Measurements from ENCODE around the gene NEB. TPM values are rescaled to one million over a fixed set of nuclear protein-coding genes. Genes with fewer than 3 reads are reported as not detected.

NEB gene
- total RNA-seq, 1 experiment from 2014 or later, result 0.14 TPM

DNA sequence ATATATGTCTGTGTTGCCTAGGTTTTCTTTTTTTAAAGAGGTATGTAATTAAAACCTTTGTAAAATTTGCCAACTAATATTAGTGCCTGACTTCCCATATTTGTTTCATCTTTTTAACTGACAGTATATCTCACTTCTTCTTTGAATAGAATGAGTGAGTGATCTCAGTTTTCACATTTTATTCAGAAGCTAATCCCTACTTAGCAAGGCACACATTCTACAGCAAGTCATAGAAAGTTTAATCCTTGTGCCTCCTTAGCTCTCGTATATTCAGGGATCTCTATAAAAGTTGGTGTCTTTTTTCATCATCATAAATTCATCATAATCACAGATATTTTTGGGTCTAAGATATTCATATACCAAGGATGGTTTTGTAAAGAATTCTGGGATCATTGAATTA is 258.0 kb downstream of the NEB start:
- Histone ChIP-seq H3K27me3 (ENCODE audit: control insufficient read depth, insufficient read depth, low read length) (no peaks in the 10 kb centered on the region), H3K36me3 (replicated peaks; ENCODE audit: control insufficient read depth, insufficient read depth, low read length) (peaks cover 10% of the 10 kb centered on the region), H3K4me3 (ENCODE audit: insufficient read depth, low read depth, low read length) (no peak overlapping the region)
- no peak for DNase-seq

DNA sequence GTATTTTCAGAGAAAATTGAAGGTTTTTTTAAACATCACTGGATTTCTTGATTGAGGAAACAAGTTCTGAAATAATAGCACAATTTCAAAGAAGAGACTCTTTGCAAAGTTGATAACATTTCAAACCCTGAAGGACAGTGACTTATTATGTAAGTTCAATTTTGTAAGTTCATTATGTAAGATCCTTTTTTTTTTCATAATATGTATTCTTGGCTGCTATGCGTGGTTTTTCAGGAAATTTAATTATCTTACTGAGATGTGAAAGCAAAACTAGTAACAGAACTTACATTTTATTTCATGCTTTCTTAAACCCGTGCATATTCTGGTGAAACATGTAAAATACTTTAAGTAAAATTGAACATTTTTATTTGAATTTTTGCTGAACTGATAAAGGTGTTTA is 259.2 kb downstream of the NEB start:
- no peak for DNase-seq
- H3K27me3 ChIP-seq (ENCODE audit: control insufficient read depth, insufficient read depth, low read length), result no peaks in the 10 kb centered on the region
- peaks cover 15% of the 10 kb centered on the region for H3K36me3 ChIP-seq (replicated peaks; ENCODE audit: control insufficient read depth, insufficient read depth, low read length)
- no peak overlapping the region for H3K4me3 ChIP-seq (ENCODE audit: insufficient read depth, low read depth, low read length)

DNA sequence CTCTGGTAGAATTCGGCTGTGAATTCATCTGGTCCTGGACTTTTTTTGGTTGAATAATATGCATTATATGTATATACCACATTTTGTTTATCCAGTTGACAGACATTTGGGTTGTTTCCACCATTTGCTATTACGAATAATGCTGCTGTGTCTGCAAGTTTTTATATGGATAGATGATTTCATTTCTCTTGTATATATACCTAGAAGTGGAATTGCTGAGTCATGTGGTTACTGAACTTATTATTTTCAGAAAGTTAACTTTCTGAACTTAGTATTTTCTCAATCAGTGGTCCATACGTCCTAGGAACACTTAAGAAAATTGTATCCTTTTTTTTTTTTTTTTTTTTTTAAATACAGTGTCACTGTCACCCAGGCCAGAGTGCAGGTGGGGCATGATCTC is 261.3 kb downstream of the NEB start:
- no peak overlapping the region for H3K4me3 ChIP-seq (ENCODE audit: insufficient read depth, low read depth, low read length)
- no peaks in the 10 kb centered on the region for H3K27me3 ChIP-seq (ENCODE audit: control insufficient read depth, insufficient read depth, low read length)
- no peak for DNase-seq
- H3K36me3 ChIP-seq (replicated peaks; ENCODE audit: control insufficient read depth, insufficient read depth, low read length), result peaks cover 30% of the 10 kb centered on the region

DNA sequence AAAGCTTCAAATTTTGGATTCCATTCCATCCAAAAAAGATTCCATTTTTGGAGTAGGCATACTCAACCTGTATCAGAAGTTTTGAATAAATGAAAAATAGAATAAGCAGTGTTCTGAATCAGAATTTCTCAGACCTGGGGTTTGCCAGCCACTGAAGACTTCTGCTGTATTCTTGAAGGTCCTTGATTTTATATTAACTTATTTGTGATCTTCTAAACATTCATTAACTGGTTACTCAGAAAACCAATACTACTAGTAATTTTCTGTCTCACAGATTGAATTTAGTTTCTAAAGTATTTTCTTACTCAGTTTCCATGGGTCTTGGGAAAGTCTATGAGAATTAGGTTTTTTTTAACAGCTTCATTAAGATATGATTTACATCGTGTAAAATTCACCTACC is 263.7 kb downstream of the NEB start:
- Histone ChIP-seq H3K27me3 (ENCODE audit: control insufficient read depth, insufficient read depth, low read length) (no peaks in the 10 kb centered on the region), H3K36me3 (replicated peaks; ENCODE audit: control insufficient read depth, insufficient read depth, low read length) (peaks cover 39% of the 10 kb centered on the region), H3K4me3 (ENCODE audit: insufficient read depth, low read depth, low read length) (no peak overlapping the region)
- no peak for DNase-seq

DNA sequence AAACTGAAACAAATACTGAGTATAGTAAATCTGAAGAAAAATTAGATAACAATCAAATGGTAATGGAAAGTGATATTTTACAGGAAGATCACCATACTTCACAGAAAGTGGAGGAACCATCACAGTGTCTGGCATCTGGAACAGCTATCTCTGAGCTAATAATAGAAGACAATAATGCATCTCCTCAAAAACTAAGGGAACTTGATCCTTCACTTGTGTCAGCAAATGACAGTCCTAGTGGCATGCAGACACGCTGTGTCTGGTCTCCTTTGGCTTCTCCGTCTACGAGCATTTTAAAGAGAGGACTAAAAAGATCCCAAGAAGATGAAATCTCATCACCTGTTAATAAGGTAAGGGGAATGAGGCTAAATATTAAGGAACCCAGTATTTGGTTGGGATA is 268.5 kb downstream of the NEB start:
- peaks cover 36% of the 10 kb centered on the region for H3K36me3 ChIP-seq (replicated peaks; ENCODE audit: control insufficient read depth, insufficient read depth, low read length)
- H3K27me3 ChIP-seq (ENCODE audit: control insufficient read depth, insufficient read depth, low read length), result no peaks in the 10 kb centered on the region
- DNase-seq, result no peak
- no peak overlapping the region for H3K4me3 ChIP-seq (ENCODE audit: insufficient read depth, low read depth, low read length)

DNA sequence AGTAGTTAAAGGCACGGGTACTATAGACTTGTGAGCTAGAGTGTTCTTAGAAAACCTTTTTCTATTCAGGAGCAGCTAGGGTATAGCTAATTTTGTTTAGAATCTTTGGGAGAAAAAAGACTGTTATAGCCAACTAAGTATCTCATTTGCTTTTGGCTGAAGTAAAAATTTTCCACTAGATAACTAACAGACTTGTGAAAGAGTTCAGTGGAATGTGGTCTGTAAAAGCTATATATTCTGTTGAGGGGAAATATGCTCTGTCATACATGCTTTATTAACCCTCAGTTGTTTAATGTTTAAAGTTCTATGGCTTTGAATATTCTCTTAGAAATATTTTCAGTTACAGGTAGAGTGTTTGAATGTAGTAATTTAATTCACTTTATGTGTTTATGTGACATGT is 274.9 kb downstream of the NEB start:
- peaks cover 25% of the 10 kb centered on the region for H3K36me3 ChIP-seq (replicated peaks; ENCODE audit: control insufficient read depth, insufficient read depth, low read length)
- no peak overlapping the region for H3K4me3 ChIP-seq (ENCODE audit: insufficient read depth, low read depth, low read length)
- H3K27me3 ChIP-seq (ENCODE audit: control insufficient read depth, insufficient read depth, low read length), result no peaks in the 10 kb centered on the region
- DNase-seq, result no peak

DNA sequence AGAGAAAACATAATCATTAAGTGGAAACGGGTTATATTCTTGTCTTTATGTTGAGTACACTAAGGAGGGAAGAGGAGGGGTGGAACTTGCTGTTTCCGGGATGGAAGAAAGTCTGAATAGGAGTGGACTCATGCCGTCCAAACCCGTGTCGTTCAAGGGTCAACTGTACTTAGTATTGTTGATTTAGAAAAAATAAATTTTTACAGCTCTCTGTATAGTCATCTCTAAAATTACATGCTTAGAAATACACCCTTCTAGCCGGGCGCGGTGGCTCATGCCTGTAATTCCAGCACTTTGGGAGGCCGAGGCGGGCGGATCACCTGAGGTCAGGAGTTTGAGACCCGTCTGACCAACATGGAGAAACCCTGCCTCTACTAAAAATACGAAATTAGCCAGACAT is 295.1 kb downstream of the NEB start:
- H3K27me3 ChIP-seq (ENCODE audit: control insufficient read depth, insufficient read depth, low read length), result no peaks in the 10 kb centered on the region
- peaks cover 31% of the 10 kb centered on the region for H3K36me3 ChIP-seq (replicated peaks; ENCODE audit: control insufficient read depth, insufficient read depth, low read length)
- H3K4me3 ChIP-seq (ENCODE audit: insufficient read depth, low read depth, low read length), result no peak overlapping the region
- no peak for DNase-seq

DNA sequence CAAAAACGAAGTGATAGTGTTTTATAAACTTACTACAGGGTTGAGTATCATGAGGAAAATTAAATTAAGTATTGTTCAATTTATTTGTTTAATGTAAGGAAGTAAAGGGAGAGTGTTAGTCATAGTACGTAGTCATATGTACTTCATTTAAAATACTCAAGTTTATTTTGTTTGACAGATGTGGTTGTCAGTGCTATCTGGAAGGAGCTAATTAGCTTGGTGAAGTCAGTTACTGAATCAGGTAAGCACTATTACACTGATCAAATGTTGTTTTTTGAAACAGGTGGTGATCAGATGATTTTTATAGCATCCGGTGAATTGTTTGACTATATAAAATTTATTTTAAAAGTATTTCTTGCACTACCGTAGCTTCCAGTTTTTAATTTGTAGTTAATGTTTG is 295.8 kb downstream of the NEB start:
- Histone ChIP-seq H3K36me3 (replicated peaks; ENCODE audit: control insufficient read depth, insufficient read depth, low read length) (peaks cover 30% of the 10 kb centered on the region), H3K27me3 (ENCODE audit: control insufficient read depth, insufficient read depth, low read length) (no peaks in the 10 kb centered on the region), H3K4me3 (ENCODE audit: insufficient read depth, low read depth, low read length) (no peak overlapping the region)
- DNase-seq, result no peak

DNA sequence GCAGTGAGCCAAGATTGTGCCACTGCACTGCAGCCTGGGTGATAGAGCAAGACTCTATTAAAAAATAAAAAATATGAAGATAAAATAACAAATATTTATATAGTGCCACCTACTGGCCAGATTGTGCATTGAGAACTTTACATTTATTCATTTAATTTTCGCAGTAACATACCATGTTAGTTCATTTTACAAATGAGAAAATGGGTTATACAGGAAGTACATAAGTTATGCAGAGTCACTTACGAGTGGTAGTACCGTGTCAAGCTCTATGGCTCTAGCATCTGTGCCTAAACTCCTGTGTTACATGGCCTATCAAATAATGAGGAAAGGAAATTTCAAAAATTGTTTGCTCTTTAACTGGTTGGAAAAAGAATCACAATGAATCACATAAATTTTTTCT is 296.6 kb downstream of the NEB start:
- H3K36me3 ChIP-seq (replicated peaks; ENCODE audit: control insufficient read depth, insufficient read depth, low read length), result peaks cover 30% of the 10 kb centered on the region

More for the DNA sequence above, 296.6 kb downstream of the NEB start:
- no peak overlapping the region for H3K4me3 ChIP-seq (ENCODE audit: insufficient read depth, low read depth, low read length)
- H3K27me3 ChIP-seq (ENCODE audit: control insufficient read depth, insufficient read depth, low read length), result no peaks in the 10 kb centered on the region
- peak; percentile 11 for DNase-seq

Other genes with a start within 250 kb of the NEB start
- 66.4 and 101 TPM in 2 replicates for gene ARL5A, start 93.9 kb upstream of the NEB start, total RNA-seq (2014; rRNA removed; shearing (Covaris generic))

Data from H7 (cell line).